HUES48 (cell line): ENCODE data around the gene DPAGT1.
A peak's percentile ranks its signal among the peaks of the same experiment; 100 is the strongest.
"Not testable (repeated sequence)": the region's sequence is repeated elsewhere in the genome, so short reads cannot be mapped to it uniquely, and the experiment has no call there.

Experiments used
- H3K27ac ChIP-seq: one replicate; pipeline ENCODE4 v1.7.0; 2013; ENCODE audit warnings: low read depth, low read length, inconsistent platforms
- H3K27me3 ChIP-seq: 2 replicates; pipeline ENCODE4 v1.6.1; 2013; ENCODE audit warnings: mild to moderate bottlenecking, low read length; ENCODE audit not compliant: control insufficient read depth, insufficient read depth
- H3K36me3 ChIP-seq: 2 replicates; pipeline ENCODE4 v1.6.1; 2013; ENCODE audit warnings: low read length; ENCODE audit not compliant: control insufficient read depth, insufficient read depth
- H3K4me1 ChIP-seq: 2 replicates; pipeline ENCODE4 v1.6.1; 2013; ENCODE audit warnings: mild to moderate bottlenecking, low read length; ENCODE audit not compliant: control insufficient read depth, insufficient read depth
- H3K4me3 ChIP-seq: 2 replicates; pipeline ENCODE4 v1.5.1; 2013; ENCODE audit warnings: mild to moderate bottlenecking, low read depth, low read length
- H3K9ac ChIP-seq: 2 replicates; pipeline ENCODE4 v1.6.1; 2013; ENCODE audit warnings: mild to moderate bottlenecking, low read depth, low read length, moderate library complexity
- H3K9me3 ChIP-seq: 2 replicates; pipeline ENCODE4 v1.6.1; 2013; ENCODE audit warnings: low read length; ENCODE audit not compliant: control insufficient read depth, insufficient read depth

DPAGT1 gene

GRCh38 chr11:119101759-119102423 is at the start of gene DPAGT1:
Gene DPAGT1, minus strand, starts transcription at chr11:119101853. Its CDS starts 198 bp downstream, at chr11:119101655.
- H3K4me1 ChIP-seq: peaks cover 22% of the 10 kb centered on the region
- no peaks in the 10 kb centered on the region for H3K9me3 ChIP-seq
- H3K4me3 ChIP-seq: peak within 1 kb of the TSS; percentile 86
- H3K27ac ChIP-seq: peak within 1 kb of the TSS; percentile 90
- peak within 1 kb of the TSS; percentile 91 for H3K9ac ChIP-seq
- H3K36me3 ChIP-seq: peaks cover 27% of the 10 kb centered on the region
- no peaks in the 10 kb centered on the region for H3K27me3 ChIP-seq

DNA sequence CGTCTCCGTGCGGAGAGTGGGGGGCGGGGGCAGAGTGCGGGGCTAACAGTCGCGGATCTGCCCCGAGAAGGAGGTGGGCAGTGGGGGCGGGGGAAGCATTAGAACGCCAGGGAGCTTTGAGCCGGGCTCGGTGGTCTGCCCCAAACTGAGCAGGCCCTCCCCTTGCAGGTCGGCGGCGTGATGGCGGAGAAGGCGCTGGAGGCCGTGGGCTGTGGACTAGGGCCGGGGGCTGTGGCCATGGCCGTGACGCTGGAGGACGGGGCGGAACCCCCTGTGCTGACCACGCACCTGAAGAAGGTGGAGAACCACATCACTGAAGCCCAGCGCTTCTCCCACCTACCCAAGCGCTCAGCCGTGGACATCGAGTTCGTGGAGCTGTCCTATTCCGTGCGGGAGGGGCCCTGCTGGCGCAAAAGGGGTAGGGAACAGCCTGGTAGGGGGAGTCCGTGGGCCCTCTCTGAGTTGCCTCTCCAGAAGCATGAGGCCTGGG is 48.2 kb upstream of the DPAGT1 start:
- Histone ChIP-seq H3K9ac (no peak overlapping the region), H3K27me3 (peaks cover 45% of the 10 kb centered on the region), H3K36me3 (no peaks in the 10 kb centered on the region), H3K27ac (no peak overlapping the region), H3K9me3 (no peaks in the 10 kb centered on the region), H3K4me3 (peak overlapping the region; percentile 66), H3K4me1 (peaks cover 9% of the 10 kb centered on the region)

- Histone ChIP-seq H3K36me3 (no peaks in the 10 kb centered on the region), H3K4me3 (peak within 1 kb of the TSS; percentile 66), H3K27ac (no peak within 1 kb of the TSS), H3K9me3 (no peaks in the 10 kb centered on the region), H3K27me3 (peaks cover 45% of the 10 kb centered on the region), H3K4me1 (peaks cover 9% of the 10 kb centered on the region), H3K9ac (no peak within 1 kb of the TSS)
Observed at GRCh38 chr11:119149018-119149785, 47.5 kb upstream of the DPAGT1 start, which contains the start of gene ABCG4. Gene ABCG4, plus strand, starts transcription at chr11:119149052. Its CDS starts 914 bp downstream, at chr11:119149966.

- H3K27ac ChIP-seq: no peak overlapping the region
- H3K4me1 ChIP-seq: peaks cover 9% of the 10 kb centered on the region
- peaks cover 45% of the 10 kb centered on the region for H3K27me3 ChIP-seq
- H3K9ac ChIP-seq: no peak overlapping the region
- H3K36me3 ChIP-seq: no peaks in the 10 kb centered on the region
- H3K4me3 ChIP-seq: peak overlapping the region; percentile 66
- H3K9me3 ChIP-seq: no peaks in the 10 kb centered on the region
Observed at GRCh38 chr11:119148720-119149017, 47.0 kb upstream of the DPAGT1 start.

- Histone ChIP-seq H3K27ac (no peak overlapping the region), H3K4me1 (peaks cover 9% of the 10 kb centered on the region), H3K4me3 (no peak overlapping the region), H3K27me3 (peaks cover 45% of the 10 kb centered on the region), H3K9me3 (no peaks in the 10 kb centered on the region), H3K36me3 (no peaks in the 10 kb centered on the region), H3K9ac (no peak overlapping the region)
Observed at GRCh38 chr11:119147604-119148333, 46.1 kb upstream of the DPAGT1 start.

DNA sequence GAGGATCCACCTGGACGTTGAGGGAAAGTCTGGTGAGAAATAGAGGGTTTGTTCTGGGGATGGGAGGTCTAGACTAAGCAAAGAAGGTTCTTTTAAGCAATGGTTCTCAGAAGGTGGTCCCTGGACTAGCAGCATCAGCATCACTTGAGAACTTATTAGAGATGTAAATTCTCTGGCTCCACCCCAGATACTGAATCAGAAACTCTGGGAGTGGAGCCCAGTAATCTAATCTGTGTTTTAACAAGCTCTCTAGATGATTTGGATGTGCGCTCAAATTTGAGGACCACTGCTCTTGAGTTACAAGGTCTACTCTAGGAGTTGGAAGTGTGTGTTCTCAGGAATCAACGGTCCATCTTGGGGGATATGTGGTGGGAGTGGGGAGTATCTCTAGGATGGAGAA is 43.9 kb upstream of the DPAGT1 start:
- H3K36me3 ChIP-seq: no peaks in the 10 kb centered on the region
- H3K4me1 ChIP-seq: peaks cover 9% of the 10 kb centered on the region
- H3K27me3 ChIP-seq: peaks cover 32% of the 10 kb centered on the region
- no peak overlapping the region for H3K27ac ChIP-seq
- H3K9ac ChIP-seq: no peak overlapping the region
- no peaks in the 10 kb centered on the region for H3K9me3 ChIP-seq
- no peak overlapping the region for H3K4me3 ChIP-seq

- no peak overlapping the region for H3K27ac ChIP-seq
- no peak overlapping the region for H3K4me3 ChIP-seq
- H3K36me3 ChIP-seq: no peaks in the 10 kb centered on the region
- H3K9me3 ChIP-seq: no peaks in the 10 kb centered on the region
- peaks cover 6% of the 10 kb centered on the region; the same call in 1 of the 2 replicates for H3K4me1 ChIP-seq
- peaks cover 26% of the 10 kb centered on the region for H3K27me3 ChIP-seq
- H3K9ac ChIP-seq: no peak overlapping the region
Observed at GRCh38 chr11:119144825-119145486, 43.3 kb upstream of the DPAGT1 start.

- H3K27ac ChIP-seq, H3K36me3 ChIP-seq, H3K4me1 ChIP-seq, H3K4me3 ChIP-seq, H3K27me3 ChIP-seq, H3K9me3 ChIP-seq, H3K9ac ChIP-seq: not testable (repeated sequence)
Observed at GRCh38 chr11:119139276-119139675, 37.6 kb upstream of the DPAGT1 start.

- Histone ChIP-seq H3K36me3 (peaks cover 51% of the 10 kb centered on the region), H3K27me3 (no peaks in the 10 kb centered on the region), H3K4me1 (no peaks in the 10 kb centered on the region), H3K9ac (no peak overlapping the region), H3K27ac (no peak overlapping the region), H3K9me3 (no peaks in the 10 kb centered on the region), H3K4me3 (no peak overlapping the region)
Observed at GRCh38 chr11:119134389-119134978, 32.8 kb upstream of the DPAGT1 start.

GRCh38 chr11:119130662-119131061 is 29.0 kb upstream of the DPAGT1 start:
- Histone ChIP-seq H3K27me3 (no peaks in the 10 kb centered on the region), H3K4me1 (no peaks in the 10 kb centered on the region), H3K9ac (no peak overlapping the region), H3K27ac (no peak overlapping the region), H3K36me3 (peaks cover 59% of the 10 kb centered on the region), H3K9me3 (no peaks in the 10 kb centered on the region), H3K4me3 (no peak overlapping the region)
